Choroid plexus epithelial cell (primary cell): ENCODE measurements around the gene SLC16A3.
A peak's percentile ranks its signal among the peaks of the same experiment; 100 is the strongest.

Experiments
- DNase-seq: peaks from one replicate; pipeline ENCODE4 v3.0.0-alpha.2; 2010; ENCODE audit warnings: low read depth
- H3K4me3 ChIP-seq: 2 replicates; pipeline ENCODE4 v1.5.1; 2011; ENCODE audit warnings: low read depth, mild to moderate bottlenecking, control low read depth, low read length, moderate library complexity
- CTCF ChIP-seq: conservative IDR thresholded peaks from 2 replicates; pipeline ENCODE4 v1.5.1; 2011; ENCODE audit warnings: low read depth, mild to moderate bottlenecking, control low read depth, inconsistent platforms, low read length, moderate library complexity

Gene SLC16A3

DNA sequence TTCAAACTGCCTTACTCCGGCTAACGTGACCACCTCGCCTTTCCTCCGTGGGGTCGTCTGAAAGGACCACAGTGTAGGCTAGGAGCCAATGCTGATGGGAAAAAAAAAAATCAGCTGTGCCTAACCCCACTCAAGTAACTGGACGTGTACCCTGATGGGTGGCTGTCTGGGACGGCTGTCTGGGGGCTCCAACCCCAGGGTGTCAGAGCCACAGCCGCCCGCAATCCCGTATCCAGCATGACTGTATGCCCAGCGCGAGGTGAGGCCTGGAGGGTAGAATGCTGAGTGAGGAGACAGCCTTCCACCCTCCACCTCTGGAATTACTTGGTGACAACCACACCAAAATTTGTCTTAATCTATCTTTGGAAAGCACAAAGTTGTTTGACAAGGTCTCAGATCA lies 41.8 kb downstream of the SLC16A3 start:
- TF ChIP-seq CTCF: no peak
- no peak overlapping the region for H3K4me3 ChIP-seq

DNA sequence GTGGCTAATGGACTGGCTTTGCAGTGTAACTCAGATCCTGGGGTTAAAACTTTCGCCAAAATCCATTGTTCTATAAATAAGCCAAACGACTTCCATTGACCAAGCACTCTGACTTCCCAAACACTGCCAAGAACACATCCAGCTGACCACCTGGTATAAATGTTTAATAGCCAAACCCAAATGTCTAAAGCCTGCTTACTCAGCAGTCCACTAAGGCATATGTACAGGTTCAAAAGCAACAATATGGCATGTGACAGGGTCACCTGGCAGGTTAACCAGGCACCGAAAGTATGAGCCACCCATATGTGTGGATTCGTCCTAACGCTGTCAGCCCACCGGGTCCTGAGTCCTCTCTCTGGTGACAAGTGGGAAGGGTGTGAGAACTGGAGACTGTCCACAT lies 42.6 kb downstream of the SLC16A3 start:
- DNase-seq: no peak
- peak overlapping the region; percentile 86 for H3K4me3 ChIP-seq
- TF ChIP-seq CTCF: no peak

More for the DNA sequence above, 41.8 kb downstream of the SLC16A3 start:
- no peak for DNase-seq

- DNase-seq: no peak
- peak overlapping the region; percentile 86 for H3K4me3 ChIP-seq
- no peak for TF ChIP-seq CTCF
Measured at GRCh38 chr17:82272495-82273326, 43.9 kb downstream of the SLC16A3 start.

DNA sequence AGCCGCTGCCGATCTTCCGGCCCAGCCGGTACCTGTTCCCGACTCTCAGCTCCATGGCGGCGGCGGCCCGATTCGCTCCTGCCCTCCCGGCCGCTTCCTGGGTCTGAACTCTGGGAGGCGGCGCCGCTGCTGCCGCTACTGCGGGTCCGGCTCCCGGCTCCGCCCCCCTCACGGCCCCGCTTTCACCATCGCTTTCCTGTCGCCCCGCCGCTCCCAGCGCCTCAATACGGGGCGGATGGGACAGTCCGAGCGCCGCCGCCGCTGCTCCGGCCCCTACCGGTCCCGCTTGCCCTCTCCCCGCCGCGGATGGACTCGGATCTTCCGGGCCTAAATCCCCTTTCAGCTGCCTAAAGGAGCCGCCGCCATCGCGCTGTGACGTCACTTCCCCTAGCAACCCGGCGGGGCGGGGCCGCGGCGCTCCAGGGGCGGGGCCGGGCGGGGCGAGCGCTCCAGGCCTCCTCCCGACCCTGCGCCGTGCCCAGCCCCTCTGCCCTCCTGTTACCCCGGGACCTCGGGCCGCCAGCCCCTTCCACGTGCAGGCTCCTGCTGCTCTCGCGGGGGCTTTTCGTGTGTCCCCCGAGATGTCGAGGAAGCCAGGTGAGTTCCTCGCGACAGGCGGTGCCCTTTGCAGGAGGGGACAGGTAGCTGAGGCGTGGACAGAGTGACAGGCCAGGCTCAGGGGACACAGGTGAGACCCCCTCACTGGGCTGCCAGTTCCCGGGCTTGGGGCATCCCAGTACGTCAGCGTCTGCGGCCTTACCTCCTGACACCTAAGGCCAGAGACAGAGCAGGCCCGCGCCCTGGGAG lies 44.7 kb downstream of the SLC16A3 start, which contains the start of gene CSNK1D:
Gene CSNK1D (minus strand): TSS at position 374 of the 807 bp plus-strand sequence. CDS start 319 bp downstream, at position 55.
- DNase-seq: peak; percentile 82

DNA sequence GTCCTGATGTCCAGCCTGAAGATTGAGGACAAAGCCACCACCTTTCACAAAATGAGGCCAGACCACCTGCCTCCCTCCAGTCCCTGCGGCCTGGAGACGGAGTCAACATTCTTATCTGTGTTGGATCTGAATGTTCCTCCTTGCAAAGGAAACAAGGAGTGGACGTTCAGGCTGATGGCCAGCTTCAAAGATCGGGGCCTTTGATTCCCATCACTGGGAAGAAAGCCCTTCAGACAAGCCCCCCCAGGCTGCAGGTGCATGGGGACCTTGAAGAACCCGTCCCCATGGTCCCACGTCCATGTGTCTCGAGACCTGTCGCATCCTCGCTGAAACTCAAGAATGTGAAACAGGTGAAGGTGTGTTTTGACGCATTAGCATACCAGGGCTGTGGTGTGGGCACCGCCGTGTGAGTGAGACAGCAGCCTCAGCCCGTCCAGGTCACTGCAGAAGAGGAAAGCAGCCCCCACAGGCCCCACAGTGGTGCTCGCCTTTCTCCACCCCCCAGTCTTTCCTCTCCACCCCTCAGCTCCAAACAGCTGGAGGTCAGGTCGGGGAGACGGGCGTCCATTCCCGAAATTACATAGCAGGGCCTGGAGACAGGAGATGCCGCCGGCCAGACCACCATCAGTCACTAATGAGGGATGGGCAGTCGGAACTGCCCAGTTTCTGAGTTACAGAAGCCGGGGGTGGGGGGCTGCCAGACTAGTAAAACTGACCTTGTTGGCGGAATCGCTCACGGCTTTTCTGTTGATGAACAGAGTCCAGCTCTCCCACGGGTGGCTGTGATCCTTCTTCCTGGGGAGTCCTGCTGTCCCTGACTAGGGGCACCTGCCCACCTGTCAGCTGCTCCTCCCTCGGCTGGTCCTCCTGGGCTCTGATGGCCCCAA lies 45.5 kb downstream of the SLC16A3 start:
- H3K4me3 ChIP-seq: peak overlapping the region; percentile 86
- DNase-seq: peak; percentile 29
- TF ChIP-seq CTCF: no peak

More for the DNA sequence above, 44.7 kb downstream of the SLC16A3 start, which contains the start of gene CSNK1D:
- TF ChIP-seq CTCF: no peak
- peak within 1 kb of the TSS; percentile 86 for H3K4me3 ChIP-seq

- TF ChIP-seq CTCF: no peak
- no peak overlapping the region for H3K4me3 ChIP-seq
- DNase-seq: no peak
Measured at GRCh38 chr17:82275326-82275725, 46.5 kb downstream of the SLC16A3 start.
